Thoracic aorta (tissue), 2 donors: Measurements from ENCODE around the gene EIF4EBP2. TPM values are rescaled to one million over a fixed set of nuclear protein-coding genes. Genes with fewer than 3 reads are reported as not detected.

Experiments
- total RNA-seq, 2 donors: library from RNA; depleted of rRNA; stranded (reverse); fragments of >200 nt; gene quantifications; one replicate each; pipeline versions ENCODE4 v1.1.0 to v1.2.3, GENCODE V29; 2016

EIF4EBP2 gene
- total RNA-seq, 2 donors from 2014 or later, result 52.8 to 60.0 TPM

Other genes starting within 250 kb of the EIF4EBP2 start
- gene SAR1A, start 233.6 kb upstream of the EIF4EBP2 start, total RNA-seq, result 10 to 100 TPM; 53.2 to 95.0 TPM
- 10 to 100 TPM; 55.9 to 76.1 TPM for gene PPA1, start 170.7 kb upstream of the EIF4EBP2 start, total RNA-seq
- under 1 TPM in 1 of 2 donors, not detected in 1; 0.14 TPM for gene NPFFR1, start 120.1 kb upstream of the EIF4EBP2 start, total RNA-seq
- 1 to 10 TPM; 1.9 to 4.7 TPM for gene LRRC20, start 21.5 kb upstream of the EIF4EBP2 start, total RNA-seq
- gene NODAL, start 37.5 kb downstream of the EIF4EBP2 start, total RNA-seq, result under 1 TPM in 1 of 2 donors, not detected in 1; 0.27 TPM
- 10 to 100 TPM; 19.5 to 19.7 TPM for gene PALD1, start 74.6 kb downstream of the EIF4EBP2 start, total RNA-seq
- gene PRF1, start 198.6 kb downstream of the EIF4EBP2 start, total RNA-seq, result 1 to 10 TPM; 3.7 to 5.4 TPM